Measurements from ENCODE around the gene DNM3. TPM values are rescaled to one million over a fixed set of nuclear protein-coding genes. Genes with fewer than 3 reads are reported as not detected.

Gene DNM3
- polyA plus RNA-seq, 1 donor (not counting 4 experiments of a cell fraction or from before 2014, with no cell fraction given), result 2.0 TPM

GRCh38 chr1:172332230-172332629 lies 490.9 kb downstream of the DNM3 start:
- Histone ChIP-seq H3K27ac (ENCODE audit: control insufficient read depth, insufficient read depth, low read length) (no peak overlapping the region), H3K9ac (ENCODE audit: control insufficient read depth, extremely low read depth, insufficient read depth, low read length) (no peak overlapping the region), H3K4me2 (ENCODE audit: control insufficient read depth, extremely low read depth, insufficient read depth, low read depth, low read length) (no peak overlapping the region), H4K20me1 (ENCODE audit: control insufficient read depth, extremely low read depth, insufficient read depth, low read length) (no peaks in the 10 kb centered on the region), H3K9me1 (ENCODE audit: control insufficient read depth, extremely low read depth, insufficient read depth, low read length) (no peaks in the 10 kb centered on the region), H3K4me3 (ENCODE audit: control insufficient read depth in 2 of 3, extremely low read depth in 1 of 3, insufficient read depth in 2 of 3, low read depth in 1 of 3, low read length in 3 of 3) (no peak overlapping the region), H2AFZ (ENCODE audit: control insufficient read depth, low read length) (no peak overlapping the region), H3K79me2 (ENCODE audit: control insufficient read depth, insufficient read depth, low read length) (no peaks in the 10 kb centered on the region), H3K27me3 (ENCODE audit: control insufficient read depth, extremely low read depth, insufficient read depth, low read length) (no peaks in the 10 kb centered on the region), H3K9me3 (ENCODE audit: control insufficient read depth, low read depth, low read length) (no peaks in the 10 kb centered on the region), H3K4me1 (ENCODE audit: control insufficient read depth, extremely low read depth, insufficient read depth, low read length) (no peaks in the 10 kb centered on the region), H3K36me3 (ENCODE audit: control insufficient read depth in 2 of 2, extremely low read depth in 1 of 2, insufficient read depth in 2 of 2, low read length in 2 of 2) (no peaks in the 10 kb centered on the region)
- FAIRE-seq (no peak), DNase-seq (ENCODE audit: low read depth, low spot score) (no peak)
- TF ChIP-seq EZH2 (IDR thresholded peaks at IDR 0.05; ENCODE audit: low read length) (no peak), CTCF (optimal IDR thresholded peaks at IDR 0.05 in 1 of 3, IDR thresholded peaks at IDR 0.05 in 1 of 3, conservative IDR thresholded peaks at IDR 0.05 in 1 of 3; ENCODE audit: extremely low read depth in 1 of 3, insufficient read depth in 2 of 3, low read length in 3 of 3) (no peak)
- dilution Hi-C loops (cut with MboI; ENCODE audit: extremely low pct_ligation_motif_present, low sequenced_read_pairs), result no loop called here

- Histone ChIP-seq H3K27me3 (ENCODE audit: control insufficient read depth, extremely low read depth, insufficient read depth, low read length) (no peaks in the 10 kb centered on the region), H3K4me2 (ENCODE audit: control insufficient read depth, extremely low read depth, insufficient read depth, low read depth, low read length) (no peak overlapping the region), H3K79me2 (ENCODE audit: control insufficient read depth, insufficient read depth, low read length) (no peaks in the 10 kb centered on the region), H3K4me1 (ENCODE audit: control insufficient read depth, extremely low read depth, insufficient read depth, low read length) (no peaks in the 10 kb centered on the region), H4K20me1 (ENCODE audit: control insufficient read depth, extremely low read depth, insufficient read depth, low read length) (no peaks in the 10 kb centered on the region), H3K4me3 (ENCODE audit: control insufficient read depth in 2 of 3, extremely low read depth in 1 of 3, insufficient read depth in 2 of 3, low read depth in 1 of 3, low read length in 3 of 3) (no peak overlapping the region), H3K9ac (ENCODE audit: control insufficient read depth, extremely low read depth, insufficient read depth, low read length) (no peak overlapping the region), H3K36me3 (ENCODE audit: control insufficient read depth in 2 of 2, extremely low read depth in 1 of 2, insufficient read depth in 2 of 2, low read length in 2 of 2) (no peaks in the 10 kb centered on the region), H3K9me3 (ENCODE audit: control insufficient read depth, low read depth, low read length) (no peaks in the 10 kb centered on the region), H2AFZ (ENCODE audit: control insufficient read depth, low read length) (no peak overlapping the region), H3K27ac (ENCODE audit: control insufficient read depth, insufficient read depth, low read length) (no peak overlapping the region), H3K9me1 (ENCODE audit: control insufficient read depth, extremely low read depth, insufficient read depth, low read length) (no peaks in the 10 kb centered on the region)
- DNase-seq (ENCODE audit: low read depth, low spot score) (no peak), FAIRE-seq (no peak)
- dilution Hi-C loops (cut with MboI; ENCODE audit: extremely low pct_ligation_motif_present, low sequenced_read_pairs), result no loop called here
- TF ChIP-seq EZH2 (IDR thresholded peaks at IDR 0.05; ENCODE audit: low read length), result no peak
- no peak for TF ChIP-seq CTCF (optimal IDR thresholded peaks at IDR 0.05 in 1 of 3, IDR thresholded peaks at IDR 0.05 in 1 of 3, conservative IDR thresholded peaks at IDR 0.05 in 1 of 3; ENCODE audit: extremely low read depth in 1 of 3, insufficient read depth in 2 of 3, low read length in 3 of 3)
Observed at GRCh38 chr1:172335377-172335776, 494.1 kb downstream of the DNM3 start.
